ENCODE data around the gene PPP1R16B.
"Not testable (repeated sequence)": the region's sequence is repeated elsewhere in the genome, so short reads cannot be mapped to it uniquely, and the experiment has no call there.

PPP1R16B gene

DNA sequence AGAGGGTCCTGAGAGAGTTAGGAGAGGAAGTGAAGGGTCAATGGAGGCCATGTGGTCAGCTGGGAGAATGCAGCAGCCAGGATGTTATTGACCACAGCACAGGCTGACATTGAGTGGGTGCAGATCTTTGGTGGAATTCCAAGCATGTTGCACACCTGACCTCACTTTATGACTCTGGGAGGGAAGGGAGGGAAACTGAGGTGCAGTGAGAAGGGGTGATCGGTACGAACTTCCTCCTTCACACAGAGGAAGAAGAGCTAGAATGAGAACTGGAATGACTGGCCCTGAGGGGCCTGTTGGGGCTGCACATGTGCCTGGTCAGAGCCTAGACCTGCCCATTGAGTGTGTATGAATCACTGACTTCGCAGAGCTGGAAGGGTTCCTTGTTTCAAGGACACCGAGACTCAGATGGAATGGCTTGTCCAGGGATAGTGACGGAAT, 130.5 kb downstream of the PPP1R16B start:
- DNase-seq (ENCODE audit: low spot score), result no peak

DNA sequence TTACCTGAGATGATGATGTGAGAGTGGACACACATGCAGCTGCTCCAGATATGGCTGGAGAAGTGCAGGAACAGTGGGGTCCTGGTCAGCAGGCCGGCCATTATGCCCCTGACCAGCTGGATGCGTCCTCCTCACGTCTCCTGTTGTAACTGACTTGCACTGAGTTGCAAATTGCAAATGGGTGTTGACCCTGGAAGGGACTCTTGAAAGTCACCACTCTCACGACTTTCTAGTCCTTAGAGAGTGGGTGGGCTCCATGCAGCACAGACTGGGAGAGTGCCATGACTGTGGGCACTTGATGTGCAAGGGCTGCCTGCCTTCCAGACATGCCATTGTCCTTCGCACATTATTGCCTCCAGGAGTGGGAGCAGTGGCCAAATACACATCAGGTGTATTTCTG, 131.5 kb downstream of the PPP1R16B start:
- no peak for DNase-seq (ENCODE audit: low spot score)

DNA sequence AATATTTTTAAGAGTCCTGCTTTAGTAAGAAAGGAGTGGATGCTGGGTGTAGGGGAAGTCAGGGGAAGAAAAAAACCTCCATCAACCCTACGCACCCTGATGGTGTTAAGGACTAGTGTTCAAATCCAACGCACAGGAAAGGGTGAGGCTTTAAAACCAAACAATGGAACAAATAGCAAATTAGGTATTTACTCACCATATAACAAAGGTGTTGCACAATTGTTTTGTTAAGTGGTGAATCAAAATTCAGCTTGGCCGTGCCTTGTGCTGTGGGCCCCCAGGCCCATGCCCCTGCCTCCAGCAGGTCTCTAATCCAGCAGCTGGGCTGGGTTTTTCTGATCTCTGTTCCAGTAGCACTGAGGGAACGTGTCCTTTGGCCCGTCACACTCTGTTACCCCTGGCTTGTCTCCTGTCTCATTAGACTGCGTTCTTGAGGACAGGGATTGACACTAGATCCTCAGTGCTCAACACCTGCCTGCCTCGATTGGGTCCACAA, 132.5 kb downstream of the PPP1R16B start:
- no peak for DNase-seq (ENCODE audit: low spot score)

DNA sequence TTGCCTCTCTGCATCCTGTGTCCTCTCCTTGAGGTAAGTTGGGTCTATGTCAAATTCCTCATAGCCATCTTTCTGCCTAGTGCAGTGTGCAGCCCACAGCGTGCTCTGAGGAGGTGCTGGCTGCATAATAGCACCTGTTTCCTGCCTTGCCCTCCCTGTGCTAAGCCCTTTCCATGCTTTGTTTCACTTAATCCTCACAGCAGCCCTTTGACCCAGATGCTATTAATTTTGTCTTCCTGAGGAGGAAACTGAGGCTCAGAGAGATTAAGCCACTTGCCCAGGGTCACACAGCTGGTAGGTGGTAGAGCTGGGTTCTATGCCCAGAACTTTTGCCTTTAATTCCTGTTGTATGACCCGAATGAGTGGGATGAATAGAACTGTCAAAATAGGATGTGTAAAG, 134.2 kb downstream of the PPP1R16B start:
- DNase-seq (ENCODE audit: low spot score), result no peak

DNA sequence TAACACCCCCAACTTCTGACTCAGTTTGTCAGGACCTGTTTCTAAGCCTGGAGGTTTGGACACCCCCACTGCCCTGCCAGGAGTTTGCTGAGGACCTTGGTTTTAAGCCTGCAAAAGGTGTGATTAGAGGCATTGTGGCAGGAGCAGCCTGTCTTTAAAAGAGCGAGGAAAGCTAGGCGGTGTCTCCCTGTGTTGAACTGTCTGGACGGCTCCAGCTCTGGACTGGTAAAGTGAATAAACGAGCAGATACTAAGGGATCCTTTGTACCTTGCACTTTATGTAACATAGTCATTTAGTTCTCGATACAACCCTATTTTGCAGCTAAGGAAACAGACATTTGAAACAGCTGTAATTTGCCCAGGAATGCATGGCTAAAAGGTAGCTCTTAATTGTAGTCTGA, 135.1 kb downstream of the PPP1R16B start:
- DNase-seq (ENCODE audit: low spot score), result no peak

DNA sequence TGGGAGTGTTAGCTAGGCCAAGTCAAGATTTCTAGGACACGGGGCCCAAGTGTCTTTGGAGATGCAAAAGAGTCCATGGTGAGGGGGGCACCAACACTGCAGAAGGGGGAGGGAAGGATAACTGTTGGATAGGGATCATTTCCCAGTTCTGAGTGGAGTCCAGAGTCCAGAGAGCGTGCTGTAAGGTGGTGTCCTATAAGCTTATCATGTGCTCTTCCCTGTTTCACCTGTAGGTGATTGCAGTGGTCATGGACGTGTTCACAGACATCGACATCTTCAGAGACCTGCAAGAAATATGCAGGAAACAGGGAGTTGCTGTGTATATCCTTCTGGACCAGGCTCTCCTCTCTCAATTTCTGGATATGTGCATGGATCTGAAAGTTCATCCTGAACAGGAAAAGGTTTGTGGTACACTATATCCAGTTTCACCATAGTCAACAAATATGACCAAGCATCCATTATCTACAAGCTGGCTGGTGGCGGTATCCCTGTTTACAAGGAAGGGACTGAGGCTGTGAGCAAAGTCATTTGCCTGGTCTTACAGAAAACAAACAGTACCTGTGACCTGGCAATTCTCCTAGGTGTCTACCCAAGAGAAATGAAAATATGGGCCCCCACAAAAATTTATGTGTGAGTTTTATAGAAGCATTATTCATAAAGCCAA, 136.4 kb downstream of the PPP1R16B start:
- no peak for DNase-seq (ENCODE audit: low spot score)

DNA sequence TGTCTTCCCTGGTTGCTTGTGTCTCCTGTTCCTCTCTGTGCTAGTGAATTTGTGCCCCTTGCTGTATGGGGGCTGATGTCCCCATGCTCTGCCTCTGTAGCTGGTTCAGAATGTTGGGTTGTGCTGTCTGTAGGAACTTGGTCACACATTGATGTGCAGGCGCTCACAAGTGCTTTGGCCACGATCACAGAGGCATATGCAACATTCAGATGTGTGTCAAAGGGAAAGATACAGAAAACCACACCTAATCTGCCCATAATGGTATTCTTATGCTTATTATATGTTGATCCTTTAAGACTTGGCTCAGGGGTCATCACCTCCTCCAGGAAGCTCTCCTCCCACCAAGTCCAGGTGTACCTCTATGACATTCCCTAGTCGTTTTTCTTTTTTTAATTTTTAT, 139.5 kb downstream of the PPP1R16B start:
- no peak for DNase-seq (ENCODE audit: low spot score)

DNA sequence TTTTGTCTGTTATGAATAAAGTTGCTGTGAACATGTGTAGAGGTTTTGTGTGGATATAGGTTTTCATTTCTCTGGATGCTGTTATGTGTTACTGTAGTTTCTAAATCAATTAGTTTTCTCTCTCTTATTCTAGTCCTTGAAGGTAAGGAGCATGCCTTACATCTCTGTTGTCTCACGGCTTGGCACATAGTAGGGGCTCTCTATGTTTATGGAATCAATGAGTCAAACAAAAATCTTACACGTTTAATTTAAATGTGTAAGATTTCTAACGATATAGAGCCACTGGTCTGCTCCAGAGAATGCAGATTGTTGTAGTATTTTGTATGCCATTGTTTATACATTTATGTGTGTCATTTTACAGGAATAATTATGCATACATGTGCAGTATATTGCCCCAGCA, 141.3 kb downstream of the PPP1R16B start:
- DNase-seq (ENCODE audit: low spot score), result no peak

DNA sequence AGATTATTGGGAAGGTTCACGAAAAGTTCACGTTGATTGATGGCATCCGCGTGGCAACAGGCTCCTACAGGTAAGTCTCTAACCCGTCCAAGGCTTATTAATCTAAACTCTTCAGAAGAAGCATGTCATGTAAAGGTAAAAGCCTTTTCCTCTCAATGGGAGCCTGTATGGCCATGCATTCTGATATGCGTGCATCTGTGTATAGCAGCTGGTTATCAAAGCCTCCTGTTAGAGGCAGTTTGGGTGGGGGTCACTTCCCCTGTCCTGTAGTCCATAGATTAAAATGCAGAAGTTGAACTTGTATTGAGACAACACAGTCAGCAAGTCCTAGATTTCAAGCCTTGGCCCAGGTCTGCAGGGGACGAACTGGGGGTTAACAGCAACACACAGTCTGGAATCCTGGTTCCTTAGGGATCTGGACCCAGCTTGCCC, 142.4 kb downstream of the PPP1R16B start:
- no peak for DNase-seq (ENCODE audit: low spot score)

DNA sequence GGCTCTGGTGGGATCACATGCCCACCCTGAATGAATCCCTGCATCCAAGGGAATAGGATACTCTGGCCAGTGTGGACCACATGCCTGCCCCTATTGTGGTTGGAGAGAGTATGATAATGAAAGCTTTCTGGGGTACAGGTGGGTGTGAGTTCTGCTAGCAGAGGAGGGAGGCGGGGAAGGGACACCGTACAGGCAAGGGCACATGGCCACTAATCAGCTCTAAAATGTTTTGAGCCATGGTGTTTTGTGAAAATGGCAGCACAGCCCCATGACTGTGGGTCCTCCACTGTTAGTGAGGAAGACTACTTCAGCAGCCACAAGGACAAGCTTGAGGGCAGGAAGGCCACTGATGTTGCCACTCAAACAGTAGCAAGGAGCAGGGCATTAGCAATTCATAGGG, 144.8 kb downstream of the PPP1R16B start:
- no peak for DNase-seq (ENCODE audit: low spot score)

DNA sequence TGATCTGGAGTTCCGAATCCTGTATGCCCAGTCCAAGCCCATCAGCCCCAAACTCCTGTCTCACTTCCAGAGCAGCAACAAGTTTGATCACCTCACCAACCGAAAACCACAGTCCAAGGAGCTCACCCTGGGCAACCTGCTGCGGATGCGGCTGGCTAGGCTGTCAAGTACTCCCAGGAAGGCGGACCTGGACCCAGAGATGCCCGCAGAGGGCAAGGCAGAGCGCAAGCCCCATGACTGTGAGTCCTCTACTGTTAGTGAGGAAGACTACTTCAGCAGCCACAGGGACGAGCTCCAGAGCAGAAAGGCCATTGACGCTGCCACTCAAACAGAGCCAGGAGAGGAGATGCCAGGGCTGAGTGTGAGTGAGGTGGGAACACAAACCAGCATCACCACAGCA, 146.1 kb downstream of the PPP1R16B start:
- DNase-seq (ENCODE audit: low spot score), result no peak

DNA sequence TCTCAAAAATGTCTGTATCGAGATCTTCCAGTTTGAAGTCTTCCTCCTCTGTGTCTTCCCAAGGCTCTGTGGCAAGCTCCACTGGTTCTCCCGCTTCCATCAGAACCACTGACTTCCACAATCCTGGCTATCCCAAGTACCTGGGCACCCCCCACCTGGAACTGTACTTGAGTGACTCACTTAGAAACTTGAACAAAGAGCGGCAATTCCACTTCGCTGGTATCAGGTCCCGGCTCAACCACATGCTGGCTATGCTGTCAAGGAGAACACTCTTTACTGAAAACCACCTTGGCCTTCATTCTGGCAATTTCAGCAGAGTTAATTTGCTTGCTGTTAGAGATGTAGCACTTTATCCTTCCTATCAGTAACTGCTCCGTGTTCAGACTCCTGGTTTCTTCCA, 146.7 kb downstream of the PPP1R16B start:
- DNase-seq (ENCODE audit: low spot score), result no peak

DNA sequence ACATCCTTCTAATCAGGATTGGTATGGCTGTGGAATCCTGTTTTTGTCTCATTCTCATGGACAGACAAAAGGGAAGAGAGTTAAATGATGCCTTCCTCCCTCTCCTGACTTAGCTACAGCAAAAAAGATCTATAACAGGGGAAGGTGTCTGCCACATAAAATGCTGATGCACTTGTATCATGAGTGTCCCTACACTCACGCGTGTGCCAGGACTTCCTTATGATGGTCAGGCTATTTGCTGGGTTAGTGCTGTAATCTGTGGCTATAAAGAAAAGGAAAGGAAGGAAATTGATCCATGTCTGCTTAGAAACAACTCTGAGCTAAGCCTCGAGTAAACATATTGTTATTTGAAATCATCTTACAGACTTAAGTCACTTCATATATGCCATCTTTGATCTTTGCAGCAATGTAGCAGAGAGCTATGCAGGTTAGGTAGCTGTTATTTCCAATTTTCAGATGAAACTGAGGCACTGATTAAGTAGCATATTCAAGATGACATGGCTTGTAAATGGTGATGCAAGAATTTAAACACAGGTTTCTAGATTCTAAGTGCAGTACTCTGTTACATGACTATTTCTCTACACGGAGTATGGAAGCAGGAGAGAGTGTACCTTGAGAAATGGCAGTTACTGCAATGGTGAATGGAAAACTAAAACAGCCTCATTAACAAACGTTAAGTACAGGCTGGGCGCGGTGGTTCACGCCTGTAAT, 148.3 kb downstream of the PPP1R16B start:
- no peak for DNase-seq (ENCODE audit: low spot score)

DNA sequence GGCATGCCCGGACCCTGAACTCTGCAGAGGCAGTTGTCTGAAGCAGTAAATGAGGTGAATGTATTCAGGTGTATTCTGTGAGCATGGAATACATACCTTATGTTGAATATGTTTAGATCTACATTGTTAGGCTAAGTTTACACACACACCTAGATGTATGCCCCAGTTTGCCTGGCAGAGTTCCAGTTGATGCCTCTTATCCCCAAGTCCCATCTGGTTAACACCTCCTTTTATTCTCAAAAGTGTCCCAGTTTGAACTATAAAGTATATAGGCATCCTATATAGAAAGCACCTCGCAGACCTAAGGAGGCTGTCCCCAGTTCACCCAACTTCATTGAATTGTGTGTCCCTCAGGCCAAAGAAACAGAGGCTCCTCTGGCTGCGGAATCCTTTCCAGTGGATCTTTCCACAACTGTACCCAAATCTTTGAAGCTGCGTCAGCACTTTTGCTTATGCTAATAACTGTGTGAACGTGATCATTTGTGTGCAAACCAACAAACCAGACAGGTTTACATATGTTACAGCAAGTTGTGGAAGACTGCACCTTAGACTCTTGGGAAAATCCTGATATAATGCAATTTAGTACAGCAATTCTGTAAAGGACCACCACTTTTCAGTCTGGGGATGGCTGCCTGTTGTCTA, 151.9 kb downstream of the PPP1R16B start:
- DNase-seq (ENCODE audit: low spot score), result no peak

DNA sequence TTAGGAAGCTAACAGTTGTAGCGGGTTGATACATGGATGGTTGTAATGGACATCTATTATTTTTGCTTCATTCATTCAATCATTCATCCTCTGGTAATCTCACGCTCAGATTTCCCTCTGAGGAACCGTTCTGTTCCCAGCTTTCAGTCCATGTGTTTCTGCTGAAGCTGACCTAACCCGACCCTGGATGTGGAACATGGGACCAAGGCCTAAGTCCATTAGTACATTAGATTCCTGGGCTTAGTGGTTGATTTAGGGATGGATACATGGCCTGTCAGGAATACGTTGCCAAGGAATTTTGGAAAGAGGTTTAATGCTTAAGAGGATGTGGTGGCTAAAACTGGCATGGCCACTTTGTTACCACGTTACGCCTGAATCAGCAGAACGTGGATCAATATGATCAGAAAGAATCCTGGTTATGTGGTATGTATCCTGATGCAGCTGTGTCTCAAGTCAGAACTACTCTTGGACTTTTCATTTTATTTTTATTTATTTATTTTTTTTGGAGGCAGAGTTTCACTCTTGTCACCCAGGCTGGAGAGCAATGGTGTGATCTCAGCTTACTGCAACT, 152.5 kb downstream of the PPP1R16B start:
- no peak for DNase-seq (ENCODE audit: low spot score)

DNA sequence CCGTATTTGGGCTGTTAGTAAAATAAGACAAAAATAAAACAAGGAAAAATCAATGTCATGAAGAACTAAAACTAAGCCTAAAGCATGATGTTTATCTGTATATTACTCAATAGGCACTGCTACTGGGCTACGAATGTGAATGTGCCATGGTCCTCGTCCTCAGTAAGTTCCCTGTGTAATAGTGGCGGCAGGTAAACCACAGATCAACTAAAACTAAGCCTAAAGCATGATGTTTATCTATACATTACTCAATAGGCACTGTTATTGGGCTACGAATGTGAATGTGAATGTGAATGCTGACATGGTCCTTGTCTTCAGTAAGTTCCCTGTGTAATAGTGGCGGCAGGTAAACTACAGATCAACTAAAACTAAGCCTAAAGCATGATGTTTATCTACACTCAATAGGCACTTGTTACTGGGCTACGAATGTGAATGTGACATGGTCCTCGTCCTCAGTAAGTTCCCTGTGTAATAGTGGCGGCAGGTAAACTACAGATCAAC, 154.7 kb downstream of the PPP1R16B start:
- DNase-seq (ENCODE audit: low spot score), result not testable (repeated sequence)

DNA sequence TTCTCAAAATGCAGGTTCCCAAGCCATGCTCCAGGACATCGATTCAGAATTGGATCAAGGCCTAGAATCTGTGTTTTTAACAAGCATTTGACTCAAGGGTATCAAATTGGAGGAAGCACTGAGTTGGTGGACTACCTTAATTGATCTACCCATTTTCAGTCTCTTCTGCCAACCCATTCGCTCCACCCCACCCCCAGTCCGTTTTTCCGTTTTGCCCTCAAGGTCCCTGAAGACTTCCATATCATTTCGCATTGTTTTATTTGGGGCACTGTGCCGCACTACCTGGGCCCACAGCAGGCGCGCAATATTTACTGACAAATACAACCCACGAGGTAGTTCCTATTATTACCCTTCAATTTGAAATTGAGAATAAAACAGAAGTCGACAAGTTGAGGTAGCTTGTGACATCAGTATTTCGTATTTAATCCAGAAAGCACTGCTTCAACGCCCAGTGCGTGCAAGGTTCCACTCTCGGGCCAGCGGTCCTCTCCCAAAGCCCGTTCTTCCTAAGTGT, 156.1 kb downstream of the PPP1R16B start:
- no peak for DNase-seq (ENCODE audit: low spot score)

DNA sequence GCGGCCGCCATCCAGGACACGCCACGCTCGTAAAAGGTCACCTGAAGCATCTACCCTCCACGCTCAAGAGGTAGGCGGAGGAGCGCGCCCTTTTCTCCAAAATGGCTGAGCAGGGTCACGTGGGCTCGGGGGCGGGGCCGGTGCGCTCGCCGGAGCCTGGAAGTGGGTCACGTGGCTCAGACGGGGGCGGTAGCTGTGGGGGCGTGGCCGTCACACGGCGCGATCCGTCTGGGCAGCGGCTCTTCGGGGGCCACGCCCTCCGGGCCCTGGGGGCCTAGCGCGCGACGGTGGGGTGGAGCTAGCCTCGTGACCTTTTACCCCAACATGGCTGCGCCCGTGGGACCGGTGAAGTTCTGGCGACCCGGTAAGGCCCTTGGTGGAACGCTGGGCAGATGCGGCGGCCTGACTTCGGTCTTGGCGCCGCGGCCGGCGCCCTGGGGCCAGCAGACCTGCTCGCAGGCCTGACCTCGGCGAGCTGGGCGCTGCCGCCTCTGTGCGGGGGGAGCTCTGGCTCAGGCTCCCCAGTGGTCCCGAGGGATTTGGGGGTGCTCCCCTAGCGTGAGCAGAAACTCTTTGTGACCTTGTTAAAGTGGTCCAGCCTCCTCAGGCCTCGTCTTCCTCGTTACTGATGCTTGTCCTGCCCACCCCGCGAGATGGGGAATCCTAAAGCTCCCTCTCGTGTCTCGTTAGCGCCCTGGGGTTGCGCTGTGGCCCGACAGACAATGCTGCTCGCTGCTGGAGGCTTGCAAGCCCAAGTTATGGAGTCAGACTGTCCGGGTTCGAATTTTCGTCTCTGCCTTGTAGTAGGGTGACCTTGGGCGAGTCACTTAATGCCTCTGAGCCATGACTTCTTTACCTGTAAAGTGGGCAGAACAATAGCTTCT, 156.8 kb downstream of the PPP1R16B start, which contains the start of gene DHX35:
Gene DHX35 (plus strand): TSS at position 301 of the 884 bp plus-strand sequence. CDS start 24 bp downstream, at position 325.
- DNase-seq (ENCODE audit: low spot score), result peak; percentile 98

DNA sequence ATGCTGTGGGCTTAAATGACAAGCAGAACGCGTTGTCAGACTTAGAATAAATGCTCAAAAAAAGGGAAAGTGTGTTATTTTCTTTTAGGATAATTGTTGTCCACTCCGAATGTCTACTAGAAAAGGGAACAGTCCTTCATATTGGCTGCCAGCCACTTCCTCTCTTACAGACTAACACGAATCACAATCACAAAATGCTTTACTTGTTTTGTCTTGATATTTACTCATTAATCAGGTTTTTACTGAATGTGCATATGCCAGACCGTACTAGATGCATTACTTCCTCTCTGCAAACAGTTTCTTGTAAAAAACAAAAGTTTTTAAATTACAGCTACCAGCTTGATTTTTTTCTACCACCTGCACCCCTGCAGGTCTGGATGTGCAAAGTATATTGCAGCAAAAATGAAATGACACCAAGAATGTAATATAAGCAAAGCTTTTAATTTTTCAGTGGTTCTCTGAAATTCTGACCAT, 157.5 kb downstream of the PPP1R16B start:
- DNase-seq (ENCODE audit: low spot score), result no peak

DNA sequence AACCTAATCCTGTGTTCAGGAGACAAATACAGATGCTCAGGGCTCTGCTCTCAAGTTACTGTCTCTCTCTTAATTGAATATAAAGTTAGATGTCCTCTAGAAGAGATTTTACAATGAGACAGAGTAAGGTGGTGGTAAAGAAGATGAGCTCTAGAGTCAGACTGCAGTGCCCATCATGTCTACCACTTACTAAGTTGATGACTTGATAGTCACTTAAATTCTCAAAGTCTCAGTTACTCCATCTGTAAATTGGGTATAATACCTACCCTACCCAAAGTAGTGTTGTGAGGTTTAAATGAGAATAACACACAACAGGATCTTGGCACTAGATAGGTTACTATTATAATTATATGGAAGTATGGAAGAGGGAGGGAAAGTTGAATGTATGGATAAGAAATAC, 158.2 kb downstream of the PPP1R16B start:
- DNase-seq (ENCODE audit: low spot score), result no peak

DNA sequence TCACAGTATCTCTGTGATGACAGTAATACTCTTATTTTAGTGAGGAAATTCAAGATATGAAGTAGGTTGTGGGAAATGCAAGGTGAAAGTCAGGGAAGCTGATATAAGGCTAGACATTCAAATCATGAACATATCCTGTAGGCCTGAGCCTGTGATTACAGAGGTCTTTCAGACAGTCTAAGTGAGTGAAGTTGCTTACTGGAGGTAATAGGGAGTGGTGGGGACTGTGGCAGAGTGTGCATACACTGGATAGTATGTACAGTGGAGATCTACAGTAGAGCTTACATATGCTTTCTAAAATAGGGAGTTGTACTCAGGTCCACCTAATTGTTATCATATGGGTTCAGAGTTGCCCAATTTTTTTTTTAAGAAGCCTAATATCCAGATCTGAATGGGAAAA, 159.8 kb downstream of the PPP1R16B start:
- DNase-seq (ENCODE audit: low spot score), result no peak

Measured in CD4-positive, alpha-beta T cell treated with Interleukin-6 at 100 ng/mL for 8 hours (primary cell).